ENCODE measurements around the gene SLC46A2. TPM values are rescaled to one million over a fixed set of nuclear protein-coding genes. Genes with fewer than 3 reads are reported as not detected.

The SLC46A2 gene
- total and polyA plus RNA-seq, 2 of the 13 experiments (the other 11 are each of a cell fraction or from before 2014, with no cell fraction given) = not detected

DNA sequence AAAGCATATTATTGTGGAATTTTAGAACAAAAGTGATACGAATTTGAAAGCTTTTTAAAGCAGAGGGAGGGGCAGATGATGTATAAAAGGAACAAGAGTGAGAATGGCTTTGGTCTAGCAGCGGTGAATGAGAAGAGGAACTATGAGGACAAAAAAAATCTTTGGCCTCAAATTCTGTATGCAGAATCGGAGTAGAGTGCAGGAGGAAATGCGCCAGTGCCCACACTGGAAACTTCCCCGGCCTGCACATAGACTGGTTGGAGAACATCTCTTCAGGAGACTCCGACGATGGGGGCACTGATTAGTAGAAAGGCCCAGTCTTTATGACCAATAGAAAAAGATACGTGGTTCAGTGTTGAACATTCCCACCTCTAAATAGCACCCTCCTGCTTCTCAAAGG is 51.3 kb downstream of the SLC46A2 start:
- H3K27me3 ChIP-seq (ENCODE audit: control insufficient read depth in 1 of 2, insufficient read depth in 2 of 2, low read length in 2 of 2) = no peaks in the 10 kb centered on the region
- ChIA-PET POLR2A (no interaction called here), CTCF (ENCODE audit: low intra/inter-chr PET ratio, low total read pairs) (no interaction called here)
- FAIRE-seq (no peak), ATAC-seq (no peak), DNase-seq (ENCODE audit: low spot score) (no peak)
- no peak overlapping the region for H2AFZ ChIP-seq (ENCODE audit: low read length)
- in situ Hi-C loops (cut with HindIII; ENCODE audit: extremely low pct_ligation_motif_present, low pct_unique_long_range_greater_than_20kb) (no loop called here), intact Hi-C loops (cut with micrococcal nuclease; ENCODE audit: unreplicated experiment) (no loop called here)
- no peaks in the 10 kb centered on the region for H4K20me1 ChIP-seq (ENCODE audit: insufficient read depth, low read length)
- no peak overlapping the region for H3K4me2 ChIP-seq (ENCODE audit: low read depth, low read length)
- H3K4me3 ChIP-seq (replicated peaks in 1 of 3; ENCODE audit: insufficient read depth in 1 of 3, low read depth in 2 of 3, low read length in 3 of 3) = no peak overlapping the region
- BruUV-seq (replicated peaks) = no TSS peak
- H3K36me3 ChIP-seq (replicated peaks in 1 of 2; ENCODE audit: control insufficient read depth in 1 of 2, insufficient read depth in 2 of 2, low read length in 2 of 2) = peaks cover 3 to 16% of the 10 kb centered on the region in 2 experiments; a peak in 4 of 5 replicates
- peaks cover 34% of the 10 kb centered on the region for H3K4me1 ChIP-seq (ENCODE audit: insufficient read depth, low read length)
- no peak overlapping the region for H3K9ac ChIP-seq (ENCODE audit: insufficient read depth, low read depth, low read length)
- no peaks in the 10 kb centered on the region for H3K9me3 ChIP-seq (ENCODE audit: low read length)
- no peak overlapping the region for H3K27ac ChIP-seq (ENCODE audit: extremely low read length, insufficient read depth, low read length)
- WGBS (ENCODE audit: low lambda C conversion rate) = 96% methylated on average over 8 of the region's 8 CpGs
- no peaks in the 10 kb centered on the region for H3K79me2 ChIP-seq (ENCODE audit: insufficient read depth, low read length)
- TF ChIP-seq, protein P1, sequence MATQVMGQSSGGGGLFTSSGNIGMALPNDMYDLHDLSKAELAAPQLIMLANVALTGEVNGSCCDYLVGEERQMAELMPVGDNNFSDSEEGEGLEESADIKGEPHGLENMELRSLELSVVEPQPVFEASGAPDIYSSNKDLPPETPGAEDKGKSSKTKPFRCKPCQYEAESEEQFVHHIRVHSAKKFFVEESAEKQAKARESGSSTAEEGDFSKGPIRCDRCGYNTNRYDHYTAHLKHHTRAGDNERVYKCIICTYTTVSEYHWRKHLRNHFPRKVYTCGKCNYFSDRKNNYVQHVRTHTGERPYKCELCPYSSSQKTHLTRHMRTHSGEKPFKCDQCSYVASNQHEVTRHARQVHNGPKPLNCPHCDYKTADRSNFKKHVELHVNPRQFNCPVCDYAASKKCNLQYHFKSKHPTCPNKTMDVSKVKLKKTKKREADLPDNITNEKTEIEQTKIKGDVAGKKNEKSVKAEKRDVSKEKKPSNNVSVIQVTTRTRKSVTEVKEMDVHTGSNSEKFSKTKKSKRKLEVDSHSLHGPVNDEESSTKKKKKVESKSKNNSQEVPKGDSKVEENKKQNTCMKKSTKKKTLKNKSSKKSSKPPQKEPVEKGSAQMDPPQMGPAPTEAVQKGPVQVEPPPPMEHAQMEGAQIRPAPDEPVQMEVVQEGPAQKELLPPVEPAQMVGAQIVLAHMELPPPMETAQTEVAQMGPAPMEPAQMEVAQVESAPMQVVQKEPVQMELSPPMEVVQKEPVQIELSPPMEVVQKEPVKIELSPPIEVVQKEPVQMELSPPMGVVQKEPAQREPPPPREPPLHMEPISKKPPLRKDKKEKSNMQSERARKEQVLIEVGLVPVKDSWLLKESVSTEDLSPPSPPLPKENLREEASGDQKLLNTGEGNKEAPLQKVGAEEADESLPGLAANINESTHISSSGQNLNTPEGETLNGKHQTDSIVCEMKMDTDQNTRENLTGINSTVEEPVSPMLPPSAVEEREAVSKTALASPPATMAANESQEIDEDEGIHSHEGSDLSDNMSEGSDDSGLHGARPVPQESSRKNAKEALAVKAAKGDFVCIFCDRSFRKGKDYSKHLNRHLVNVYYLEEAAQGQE (IDR thresholded peaks at IDR 0.05; ENCODE audit: borderline replicate concordance in 1 of 2, low read depth in 1 of 2, low read length in 2 of 2) = no peak
- TF ChIP-seq THAP11 (CRISPR knock-in tag; IDR thresholded peaks at IDR 0.05) = no peak
- no peak for TF ChIP-seq ZNF367 (CRISPR knock-in tag; IDR thresholded peaks at IDR 0.05; ENCODE audit: borderline replicate concordance)
- TF ChIP-seq, protein P2, sequence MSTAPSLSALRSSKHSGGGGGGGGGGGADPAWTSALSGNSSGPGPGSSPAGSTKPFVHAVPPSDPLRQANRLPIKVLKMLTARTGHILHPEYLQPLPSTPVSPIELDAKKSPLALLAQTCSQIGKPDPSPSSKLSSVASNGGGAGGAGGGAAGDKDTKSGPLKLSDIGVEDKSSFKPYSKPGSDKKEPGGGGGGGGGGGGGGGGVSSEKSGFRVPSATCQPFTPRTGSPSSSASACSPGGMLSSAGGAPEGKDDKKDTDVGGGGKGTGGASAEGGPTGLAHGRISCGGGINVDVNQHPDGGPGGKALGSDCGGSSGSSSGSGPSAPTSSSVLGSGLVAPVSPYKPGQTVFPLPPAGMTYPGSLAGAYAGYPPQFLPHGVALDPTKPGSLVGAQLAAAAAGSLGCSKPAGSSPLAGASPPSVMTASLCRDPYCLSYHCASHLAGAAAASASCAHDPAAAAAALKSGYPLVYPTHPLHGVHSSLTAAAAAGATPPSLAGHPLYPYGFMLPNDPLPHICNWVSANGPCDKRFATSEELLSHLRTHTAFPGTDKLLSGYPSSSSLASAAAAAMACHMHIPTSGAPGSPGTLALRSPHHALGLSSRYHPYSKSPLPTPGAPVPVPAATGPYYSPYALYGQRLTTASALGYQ (CRISPR knock-in tag; IDR thresholded peaks at IDR 0.05) = no peak
- no peak for TF ChIP-seq HHEX (CRISPR knock-in tag; IDR thresholded peaks at IDR 0.05)
- TF ChIP-seq, protein P3, sequence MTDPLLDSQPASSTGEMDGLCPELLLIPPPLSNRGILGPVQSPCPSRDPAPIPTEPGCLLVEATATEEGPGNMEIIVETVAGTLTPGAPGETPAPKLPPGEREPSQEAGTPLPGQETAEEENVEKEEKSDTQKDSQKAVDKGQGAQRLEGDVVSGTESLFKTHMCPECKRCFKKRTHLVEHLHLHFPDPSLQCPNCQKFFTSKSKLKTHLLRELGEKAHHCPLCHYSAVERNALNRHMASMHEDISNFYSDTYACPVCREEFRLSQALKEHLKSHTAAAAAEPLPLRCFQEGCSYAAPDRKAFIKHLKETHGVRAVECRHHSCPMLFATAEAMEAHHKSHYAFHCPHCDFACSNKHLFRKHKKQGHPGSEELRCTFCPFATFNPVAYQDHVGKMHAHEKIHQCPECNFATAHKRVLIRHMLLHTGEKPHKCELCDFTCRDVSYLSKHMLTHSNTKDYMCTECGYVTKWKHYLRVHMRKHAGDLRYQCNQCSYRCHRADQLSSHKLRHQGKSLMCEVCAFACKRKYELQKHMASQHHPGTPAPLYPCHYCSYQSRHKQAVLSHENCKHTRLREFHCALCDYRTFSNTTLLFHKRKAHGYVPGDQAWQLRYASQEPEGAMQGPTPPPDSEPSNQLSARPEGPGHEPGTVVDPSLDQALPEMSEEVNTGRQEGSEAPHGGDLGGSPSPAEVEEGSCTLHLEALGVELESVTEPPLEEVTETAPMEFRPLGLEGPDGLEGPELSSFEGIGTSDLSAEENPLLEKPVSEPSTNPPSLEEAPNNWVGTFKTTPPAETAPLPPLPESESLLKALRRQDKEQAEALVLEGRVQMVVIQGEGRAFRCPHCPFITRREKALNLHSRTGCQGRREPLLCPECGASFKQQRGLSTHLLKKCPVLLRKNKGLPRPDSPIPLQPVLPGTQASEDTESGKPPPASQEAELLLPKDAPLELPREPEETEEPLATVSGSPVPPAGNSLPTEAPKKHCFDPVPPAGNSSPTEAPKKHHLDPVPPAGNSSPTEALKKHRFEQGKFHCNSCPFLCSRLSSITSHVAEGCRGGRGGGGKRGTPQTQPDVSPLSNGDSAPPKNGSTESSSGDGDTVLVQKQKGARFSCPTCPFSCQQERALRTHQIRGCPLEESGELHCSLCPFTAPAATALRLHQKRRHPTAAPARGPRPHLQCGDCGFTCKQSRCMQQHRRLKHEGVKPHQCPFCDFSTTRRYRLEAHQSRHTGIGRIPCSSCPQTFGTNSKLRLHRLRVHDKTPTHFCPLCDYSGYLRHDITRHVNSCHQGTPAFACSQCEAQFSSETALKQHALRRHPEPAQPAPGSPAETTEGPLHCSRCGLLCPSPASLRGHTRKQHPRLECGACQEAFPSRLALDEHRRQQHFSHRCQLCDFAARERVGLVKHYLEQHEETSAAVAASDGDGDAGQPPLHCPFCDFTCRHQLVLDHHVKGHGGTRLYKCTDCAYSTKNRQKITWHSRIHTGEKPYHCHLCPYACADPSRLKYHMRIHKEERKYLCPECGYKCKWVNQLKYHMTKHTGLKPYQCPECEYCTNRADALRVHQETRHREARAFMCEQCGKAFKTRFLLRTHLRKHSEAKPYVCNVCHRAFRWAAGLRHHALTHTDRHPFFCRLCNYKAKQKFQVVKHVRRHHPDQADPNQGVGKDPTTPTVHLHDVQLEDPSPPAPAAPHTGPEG (CRISPR knock-in tag; IDR thresholded peaks at IDR 0.05) = no peak
- no peak for TF ChIP-seq ZNF788 (CRISPR knock-in tag; IDR thresholded peaks at IDR 0.05; ENCODE audit: borderline replicate concordance)
- no peak for TF ChIP-seq ATM (IDR thresholded peaks at IDR 0.05; ENCODE audit: borderline replicate concordance)
- TF ChIP-seq, protein P4, sequence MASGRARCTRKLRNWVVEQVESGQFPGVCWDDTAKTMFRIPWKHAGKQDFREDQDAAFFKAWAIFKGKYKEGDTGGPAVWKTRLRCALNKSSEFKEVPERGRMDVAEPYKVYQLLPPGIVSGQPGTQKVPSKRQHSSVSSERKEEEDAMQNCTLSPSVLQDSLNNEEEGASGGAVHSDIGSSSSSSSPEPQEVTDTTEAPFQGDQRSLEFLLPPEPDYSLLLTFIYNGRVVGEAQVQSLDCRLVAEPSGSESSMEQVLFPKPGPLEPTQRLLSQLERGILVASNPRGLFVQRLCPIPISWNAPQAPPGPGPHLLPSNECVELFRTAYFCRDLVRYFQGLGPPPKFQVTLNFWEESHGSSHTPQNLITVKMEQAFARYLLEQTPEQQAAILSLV (CRISPR knock-in tag; IDR thresholded peaks at IDR 0.05; ENCODE audit: borderline replicate concordance) = no peak
- TF ChIP-seq, protein P5, sequence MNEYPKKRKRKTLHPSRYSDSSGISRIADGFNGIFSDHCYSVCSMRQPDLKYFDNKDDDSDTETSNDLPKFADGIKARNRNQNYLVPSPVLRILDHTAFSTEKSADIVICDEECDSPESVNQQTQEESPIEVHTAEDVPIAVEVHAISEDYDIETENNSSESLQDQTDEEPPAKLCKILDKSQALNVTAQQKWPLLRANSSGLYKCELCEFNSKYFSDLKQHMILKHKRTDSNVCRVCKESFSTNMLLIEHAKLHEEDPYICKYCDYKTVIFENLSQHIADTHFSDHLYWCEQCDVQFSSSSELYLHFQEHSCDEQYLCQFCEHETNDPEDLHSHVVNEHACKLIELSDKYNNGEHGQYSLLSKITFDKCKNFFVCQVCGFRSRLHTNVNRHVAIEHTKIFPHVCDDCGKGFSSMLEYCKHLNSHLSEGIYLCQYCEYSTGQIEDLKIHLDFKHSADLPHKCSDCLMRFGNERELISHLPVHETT (CRISPR knock-in tag; conservative IDR thresholded peaks at IDR 0.05) = no peak
